Medulla oblongata (tissue), 1 donor: ENCODE data around the gene DCTN4.
"Not testable (repeated sequence)": the region's sequence is repeated elsewhere in the genome, so short reads cannot be mapped to it uniquely, and the experiment has no call there.

Experiments used
- DNase-seq: peaks from one replicate; pipeline ENCODE4 v3.0.0-alpha.2; 2015; ENCODE audit errors: extremely low spot score

The DCTN4 gene

DNA sequence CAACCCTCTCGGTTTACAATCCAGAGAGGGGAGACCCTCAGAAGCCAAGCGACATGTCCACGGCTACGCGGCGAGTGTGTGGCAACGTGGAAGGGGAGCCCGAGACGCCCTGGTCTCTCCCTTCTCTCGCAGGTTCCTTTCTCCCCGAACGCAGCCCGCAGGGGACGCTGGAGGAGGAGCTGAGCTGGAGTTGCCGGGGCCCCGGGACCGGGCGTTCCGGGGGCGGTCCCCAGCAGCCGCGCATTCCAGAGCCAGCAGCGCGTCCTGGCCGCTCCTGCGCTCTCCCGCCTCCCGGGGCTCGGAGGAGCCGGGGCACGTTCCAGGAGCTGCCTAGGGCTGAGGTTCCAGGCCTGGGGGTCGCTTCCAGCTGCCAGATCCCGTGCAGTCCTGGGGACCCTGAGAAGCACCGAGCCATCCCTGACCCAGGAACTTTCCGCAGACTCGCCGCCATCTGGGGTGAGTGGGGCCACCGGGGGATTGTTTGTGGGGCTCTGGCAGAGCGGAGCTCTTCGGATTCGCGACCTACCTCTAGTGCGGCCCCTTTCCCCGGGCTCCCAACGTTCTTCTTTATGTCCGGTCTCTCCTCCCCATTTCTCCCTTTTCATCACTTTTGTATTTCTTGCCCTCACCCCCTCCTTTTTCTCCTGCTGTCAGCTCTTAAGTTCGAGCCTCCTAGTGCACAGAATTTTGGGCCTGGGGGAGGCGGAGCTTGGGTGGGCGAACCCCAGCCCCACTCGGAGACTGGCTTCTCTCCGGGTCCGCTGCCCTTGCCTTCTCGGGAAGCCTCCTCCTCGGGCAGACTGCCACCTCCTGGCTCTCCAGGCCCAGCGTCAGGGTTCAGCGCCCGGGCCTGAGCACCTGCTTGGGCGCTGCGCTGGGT, 19.9 kb upstream of the DCTN4 start, which contains the start of gene SMIM3:
TSS of gene SMIM3 (plus strand) at position 241 of the 880 bp plus-strand sequence. CDS start 16,684 bp downstream, outside the sequence.
- DNase-seq: peak; percentile 75

GRCh38 chr5:150778088-150778516, 19.3 kb upstream of the DCTN4 start:
- no peak for DNase-seq

- DNase-seq: no peak
These were observed 18.9 kb upstream of the DCTN4 start for GRCh38 chr5:150777685-150778084.

- DNase-seq: no peak
These were observed 15.3 kb upstream of the DCTN4 start for GRCh38 chr5:150774145-150774544.

DNA sequence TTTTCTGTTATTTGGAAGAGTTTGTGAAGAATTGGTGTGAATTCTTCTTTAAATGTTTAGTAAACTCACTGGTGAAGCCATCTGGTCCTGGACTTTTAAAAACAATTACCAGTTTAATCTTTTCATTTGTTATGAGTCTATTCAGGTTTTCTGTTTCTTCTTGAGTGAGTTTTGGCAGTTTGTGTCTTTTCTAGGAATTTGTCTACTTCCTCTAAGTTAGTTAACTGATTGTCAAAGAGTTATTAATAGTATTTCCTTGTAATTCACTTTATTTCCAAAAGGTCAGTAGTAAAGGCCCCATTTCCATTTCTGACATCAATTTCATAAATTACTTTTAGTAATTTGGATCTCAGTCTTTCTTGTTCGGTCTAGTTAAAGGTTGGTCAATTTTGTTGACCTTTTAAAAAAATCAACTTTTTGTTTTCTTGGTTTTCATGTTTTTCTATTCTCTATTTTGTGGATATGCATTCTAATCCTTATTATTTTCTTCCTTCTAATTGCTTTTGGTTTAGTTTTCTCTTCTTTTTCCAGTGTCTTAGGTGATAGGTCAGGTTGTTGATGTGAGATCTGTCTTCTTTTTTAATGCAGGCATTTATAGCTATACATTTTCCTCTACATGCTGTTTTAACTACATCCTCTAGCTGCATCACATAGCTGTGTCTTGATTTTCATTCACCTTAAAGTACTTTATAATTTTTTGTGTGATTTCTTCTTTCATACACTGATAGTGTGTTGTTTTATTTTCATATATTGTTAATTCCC, 12.4 kb upstream of the DCTN4 start:
- no peak for DNase-seq

GRCh38 chr5:150766251-150766650, 7.4 kb upstream of the DCTN4 start:
- DNase-seq: no peak

DNA sequence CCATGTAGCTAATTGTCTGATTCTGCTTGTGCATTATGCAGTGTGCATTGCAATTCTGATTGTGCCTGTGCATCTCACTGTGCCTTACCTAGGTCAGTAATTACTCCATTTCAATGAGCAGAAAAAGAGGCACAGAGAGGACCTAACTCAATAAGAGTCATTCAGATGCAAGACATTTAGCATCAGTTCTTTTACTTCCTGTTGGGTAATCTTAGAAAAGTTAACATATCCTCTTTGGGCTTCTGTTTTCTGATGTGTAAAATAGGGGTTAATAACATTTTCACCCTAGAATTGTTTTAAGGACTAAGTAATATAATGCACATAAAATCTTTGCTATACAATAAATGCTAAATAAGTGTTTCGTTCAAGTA, 7.0 kb upstream of the DCTN4 start:
- DNase-seq: no peak

DNA sequence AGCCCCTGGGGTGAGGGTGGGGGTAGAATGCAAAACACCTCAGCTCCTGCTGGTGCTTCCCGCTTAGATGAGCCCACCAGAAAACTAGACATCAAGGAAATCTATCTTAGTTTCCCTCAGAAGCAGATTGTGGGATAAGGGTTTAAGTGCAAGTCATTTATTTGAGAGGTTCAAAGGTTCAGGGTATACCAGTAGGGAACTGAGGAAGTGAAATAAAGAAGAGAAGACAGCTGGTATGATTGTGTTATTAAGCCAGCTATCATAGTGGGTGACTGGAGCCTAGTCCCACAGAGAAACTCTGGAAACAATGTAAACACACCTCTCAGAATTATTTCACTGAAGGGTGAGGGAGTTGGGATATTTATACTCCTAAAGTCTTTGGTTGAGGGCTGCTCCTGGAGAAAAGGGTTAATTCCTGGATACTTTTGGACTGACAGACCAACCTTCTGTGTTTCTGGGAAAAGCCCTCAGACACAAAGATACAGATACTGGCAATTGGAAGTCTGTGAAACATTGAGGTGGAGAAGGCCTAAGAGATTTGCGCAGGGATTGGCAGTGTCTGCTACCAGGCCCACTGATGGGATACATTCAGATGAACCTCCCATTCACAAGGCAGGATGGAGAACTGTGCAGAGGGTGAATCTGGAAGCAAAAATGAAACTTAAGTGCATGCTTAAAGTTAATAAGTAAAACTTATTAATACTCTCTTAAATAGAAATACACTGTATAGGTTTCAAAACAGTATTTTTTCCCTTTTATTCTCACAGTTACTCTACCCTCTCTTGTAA, 6.4 kb upstream of the DCTN4 start:
- DNase-seq: no peak

DNA sequence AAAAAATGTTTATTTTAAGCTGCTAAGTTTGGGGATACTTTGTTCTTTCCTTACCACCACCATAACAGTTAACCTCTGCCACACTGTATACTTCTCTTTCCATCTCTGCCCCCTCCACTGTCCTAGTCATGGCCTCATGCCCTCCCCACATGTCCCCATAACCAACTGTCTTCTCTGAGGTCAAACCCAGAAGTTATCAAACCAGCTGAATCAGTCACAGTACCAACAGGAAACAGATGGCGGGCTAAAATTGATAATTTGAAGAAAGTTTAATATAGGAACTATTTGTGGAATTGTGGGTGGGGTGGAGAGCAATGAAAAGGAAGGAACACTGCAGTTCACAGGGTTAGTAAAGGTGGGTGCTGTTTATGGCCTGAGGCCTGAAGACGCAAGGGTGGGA, 5.7 kb upstream of the DCTN4 start:
- DNase-seq: no peak

DNA sequence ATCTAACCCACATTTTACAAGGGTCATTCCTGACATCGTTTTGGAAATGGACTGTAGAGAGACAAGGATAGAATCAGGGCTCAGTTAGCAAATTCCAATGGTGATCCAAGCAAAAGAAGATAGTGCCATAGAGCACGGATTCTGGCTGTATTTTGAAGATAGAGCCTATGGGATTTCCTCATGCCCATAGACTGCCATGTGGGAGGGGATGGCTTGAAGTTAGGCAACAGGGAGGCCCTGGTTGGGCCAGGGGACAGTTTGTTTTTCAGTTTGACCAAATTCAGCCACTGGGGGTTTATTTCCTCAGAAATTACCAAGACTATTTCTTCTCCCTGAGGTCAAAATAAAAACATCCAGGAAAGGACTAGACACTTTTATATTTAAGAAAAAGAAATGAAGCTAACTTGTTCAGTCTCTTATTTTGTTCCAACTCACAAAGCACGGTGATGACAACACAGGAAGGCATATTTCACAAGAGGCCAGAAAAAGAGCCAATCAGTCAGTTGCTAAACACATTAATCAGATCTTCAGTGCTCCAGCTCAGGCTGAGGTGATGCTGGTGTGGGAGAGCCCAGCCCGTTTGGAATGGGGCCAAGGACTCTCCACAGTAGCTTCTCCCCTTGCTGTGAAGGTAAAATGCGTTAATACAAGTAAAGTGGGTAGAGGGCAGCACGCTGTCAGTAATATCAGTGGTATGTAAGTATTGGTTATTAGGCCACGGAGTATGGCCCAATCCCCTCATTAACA, 4.4 kb upstream of the DCTN4 start:
- DNase-seq: no peak

GRCh38 chr5:150762211-150762610, 3.4 kb upstream of the DCTN4 start:
- no peak for DNase-seq

- no peak for DNase-seq
These were observed 442 bp upstream of the DCTN4 start for GRCh38 chr5:150759334-150759583.

- DNase-seq: no peak
These were observed 650 bp downstream of the DCTN4 start for GRCh38 chr5:150758203-150758530.

DNA sequence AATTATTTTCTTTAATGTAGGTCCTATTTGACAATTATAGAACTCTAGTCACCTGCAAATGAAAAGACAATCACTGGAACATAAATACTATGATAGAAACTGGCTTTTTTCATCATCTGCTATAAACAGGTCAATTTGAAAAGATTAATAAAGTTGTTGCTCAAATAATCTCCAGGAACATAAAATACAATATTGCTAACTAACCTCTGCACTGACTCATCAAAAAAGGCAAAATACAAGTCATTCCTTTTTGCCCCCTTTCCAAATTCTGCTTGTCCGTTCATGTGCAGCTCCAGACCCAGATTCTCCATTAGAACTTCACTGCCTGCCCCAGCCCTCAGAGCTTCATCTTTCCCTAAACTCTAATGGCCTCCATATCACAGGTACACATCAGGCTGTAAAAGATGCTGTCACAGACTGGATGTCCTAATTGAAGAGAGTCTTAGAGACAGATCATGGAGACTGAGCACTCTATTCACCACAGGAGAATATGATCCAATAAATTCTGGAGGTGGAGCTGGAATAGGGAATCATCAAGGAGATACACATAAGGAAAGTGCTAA, 1.6 kb downstream of the DCTN4 start:
- no peak for DNase-seq

- DNase-seq: no peak
These were observed 5.0 kb downstream of the DCTN4 start for GRCh38 chr5:150753863-150754262.

- DNase-seq: no peak
These were observed 5.4 kb downstream of the DCTN4 start for GRCh38 chr5:150753463-150753862.

DNA sequence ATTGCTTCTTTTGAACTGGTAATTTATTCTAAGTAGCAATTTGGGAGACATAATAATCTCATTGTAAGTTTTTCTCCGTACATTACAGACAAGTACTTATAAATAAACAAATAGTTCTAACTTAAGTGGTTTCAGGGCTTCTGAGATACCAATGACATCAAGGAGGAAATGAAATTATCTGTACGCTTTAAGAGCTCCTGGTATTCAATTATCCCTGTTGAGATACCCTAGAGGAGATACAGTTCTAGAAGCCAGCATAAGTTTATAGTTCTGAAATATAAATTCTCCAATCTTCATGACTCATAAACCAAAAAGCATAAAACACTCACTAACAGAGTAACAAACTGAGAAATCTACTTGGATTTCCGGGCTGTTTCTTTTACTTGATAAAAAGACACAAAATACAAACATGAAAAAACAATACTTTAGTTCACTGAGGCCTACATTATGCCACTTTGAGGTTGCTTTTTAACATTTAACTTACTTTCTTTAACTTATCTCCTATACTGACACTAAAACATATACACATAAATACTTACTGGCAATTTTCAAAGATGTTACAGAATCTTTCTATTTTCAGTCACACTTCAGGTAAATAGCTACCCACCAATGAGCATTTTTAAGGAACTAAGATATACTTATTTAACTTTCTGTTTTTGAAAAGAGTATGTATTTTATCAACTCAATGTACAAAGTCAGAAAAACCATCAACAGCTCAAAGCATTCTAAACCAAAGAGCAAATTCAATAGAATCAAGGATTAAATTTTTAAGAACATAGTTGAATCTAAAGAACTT, 7.5 kb downstream of the DCTN4 start:
- no peak for DNase-seq

- DNase-seq: no peak
These were observed 8.3 kb downstream of the DCTN4 start for GRCh38 chr5:150750469-150750868.

DNA sequence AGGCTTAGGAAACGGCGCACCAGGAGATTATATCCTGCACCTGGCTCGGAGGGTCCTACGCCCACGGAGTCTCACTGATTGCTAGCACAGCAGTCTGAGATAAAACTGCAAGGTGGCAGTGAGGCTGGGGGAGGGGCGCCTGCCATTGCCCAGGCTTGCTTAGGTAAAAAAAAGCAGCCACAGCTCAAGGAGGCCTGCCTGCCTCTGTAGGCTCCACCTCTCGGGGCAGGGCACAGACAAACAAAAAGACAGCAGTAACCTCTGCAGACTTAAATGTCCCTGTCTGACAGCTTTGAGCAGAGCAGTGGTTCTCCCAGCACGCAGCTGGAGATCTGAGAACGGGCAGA, 15.7 kb downstream of the DCTN4 start:
- DNase-seq: not testable (repeated sequence)

DNA sequence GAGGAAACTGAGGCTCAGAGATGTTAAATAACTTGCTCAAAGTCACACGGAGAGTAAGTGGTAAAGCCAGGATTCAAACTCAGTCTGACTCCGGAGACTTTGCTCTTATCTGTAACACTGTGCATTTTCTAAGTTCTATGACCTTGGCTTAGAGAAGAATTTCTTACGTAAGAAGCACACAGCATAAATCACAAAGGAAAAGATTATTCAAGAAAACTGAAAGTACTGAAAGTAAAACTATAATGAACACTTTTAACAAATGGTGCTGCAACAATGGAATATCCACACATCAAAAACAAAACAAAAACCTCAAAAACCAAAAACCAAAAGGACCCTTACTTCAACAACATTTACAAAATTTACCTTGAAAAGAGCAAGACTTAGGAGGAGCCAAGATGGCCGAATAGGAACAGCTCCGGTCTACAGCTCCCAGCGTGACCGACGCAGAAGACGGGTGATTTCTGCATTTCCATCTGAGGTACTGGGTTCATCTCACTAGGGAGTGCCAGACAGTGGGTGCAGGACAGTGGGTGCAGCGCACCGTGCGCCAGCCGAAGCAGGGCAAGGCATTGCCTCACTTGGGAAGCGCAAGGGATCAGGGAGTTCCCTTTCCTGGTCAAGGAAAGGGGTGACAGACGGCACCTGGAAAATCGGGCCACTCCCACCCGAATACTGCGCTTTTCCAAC, 16.2 kb downstream of the DCTN4 start:
- DNase-seq: not testable (repeated sequence)
